OCI-LY7 (cell line): ENCODE data around the gene RPA3. TPM values are rescaled to one million over a fixed set of nuclear protein-coding genes. Genes with fewer than 3 reads are reported as not detected.

ENCODE experiments used
- BruUV-seq: library from RNA; stranded (reverse); fragments of 400-500 nt; replicated peaks from 2 replicates; lab custom pipeline; 2021; lab: Mats Ljungman, UMichigan
- CTCF ChIA-PET: fragments of 300-600 bp; sonication (Branson Sonifier 250); formaldehyde crosslinking; loops from one replicate; lab custom pipeline; 2022; ENCODE audit warnings: antibody characterized with exemption; ENCODE audit not compliant: unreplicated experiment; lab: Charles Lee
- POLR2A ChIA-PET: fragments of 300-600 bp; sonication (Branson Sonifier 250); formaldehyde crosslinking; loops from one replicate; lab custom pipeline; 2022; ENCODE audit warnings: antibody characterized with exemption; lab: Charles Lee
- DNase-seq: peaks from one replicate; pipeline ENCODE4 v3.0.0-alpha.2; 2015; ENCODE audit warnings: low spot score
- H2AFZ ChIP-seq: fragments of 200-600 bp; sonication (generic), shearing (Covaris generic); 2 replicates; pipeline ENCODE4 v1.6.1; 2014; ENCODE audit warnings: mild to moderate bottlenecking, antibody characterized with exemption, low read length, moderate library complexity
- H3K27ac ChIP-seq: fragments of 200-600 bp; sonication (generic); 2 replicates; pipeline ENCODE4 v1.5.1; 2014; ENCODE audit warnings: mixed run types, low read depth, mild to moderate bottlenecking, moderate library complexity, low read length, inconsistent platforms; ENCODE audit not compliant: poor library complexity, severe bottlenecking
- H3K36me3 ChIP-seq: fragments of 200-600 bp; sonication (generic); 2 replicates; pipeline ENCODE4 v1.6.1; 2014; ENCODE audit warnings: mild to moderate bottlenecking, antibody characterized with exemption, low read length, moderate library complexity, mixed read lengths; ENCODE audit not compliant: insufficient read depth
- H3K4me1 ChIP-seq: fragments of 200-600 bp; sonication (generic); 2 replicates; pipeline ENCODE4 v1.5.1; 2014; ENCODE audit warnings: mild to moderate bottlenecking, low read length; ENCODE audit not compliant: insufficient read depth, poor library complexity, severe bottlenecking
- H3K4me2 ChIP-seq: fragments of 200-600 bp; sonication (generic); 2 replicates; pipeline ENCODE4 v1.6.1; 2014; ENCODE audit warnings: mild to moderate bottlenecking, low read length
- H3K4me3 ChIP-seq: fragments of 200-600 bp; sonication (generic); 2 replicates; pipeline ENCODE4 v1.5.1; 2014; ENCODE audit warnings: mild to moderate bottlenecking, low read depth, low read length; ENCODE audit not compliant: poor library complexity, severe bottlenecking
- H3K79me2 ChIP-seq: fragments of 200-600 bp; sonication (generic); 2 replicates; pipeline ENCODE4 v1.6.1; 2016; ENCODE audit warnings: low read depth, mild to moderate bottlenecking, low read length, moderate library complexity, mixed read lengths; ENCODE audit not compliant: insufficient read depth
- H3K9me2 ChIP-seq: fragments of 200-600 bp; sonication (generic); 2 replicates; pipeline ENCODE4 v1.6.1; 2016; ENCODE audit warnings: mild to moderate bottlenecking, low read length, mixed read lengths; ENCODE audit not compliant: insufficient read depth
- H3K9me3 ChIP-seq: fragments of 200-600 bp; sonication (generic); 2 replicates; pipeline ENCODE4 v1.6.1; 2014; ENCODE audit warnings: mild to moderate bottlenecking, mixed run types, low read length, mixed read lengths
- H4K20me1 ChIP-seq: fragments of 200-600 bp; sonication (generic); 2 replicates; pipeline ENCODE4 v1.6.1; 2014; ENCODE audit warnings: mild to moderate bottlenecking, antibody characterized with exemption, low read length, moderate library complexity, mixed read lengths; ENCODE audit not compliant: insufficient read depth
- CTCF ChIP-seq: fragments of 200-600 bp; sonication (generic); conservative IDR thresholded peaks from 2 replicates; pipeline ENCODE4 v1.5.1; 2014; ENCODE audit warnings: mild to moderate bottlenecking, antibody characterized with exemption, low read length, moderate library complexity, mixed read lengths
- EZH2phosphoT487 ChIP-seq: fragments of 200-600 bp; sonication (generic); IDR thresholded peaks from 2 replicates; pipeline ENCODE4 v1.6.1; 2018; ENCODE audit warnings: low read depth, borderline replicate concordance, mild to moderate bottlenecking, mixed run types, antibody characterized with exemption, low read length, moderate library complexity, mixed read lengths
- intact Hi-C: fragments of 100-400 bp; cut with micrococcal nuclease; formaldehyde crosslinking; loops from one replicate; pipeline ENCODE4 v1.10.0; 2022; ENCODE audit not compliant: unreplicated experiment
- total RNA-seq, 2 experiments: library from RNA; depleted of rRNA in 1 of 2; stranded (reverse); fragments of >200 nt in 1 of 2; shearing (Covaris generic) in 1 of 2; gene quantifications; 2 replicates each; pipeline ENCODE4 v1.2.3, GENCODE V29; 2014 to 2022

RPA3 gene
- total RNA-seq, 2 experiments from 2014 or later: 66.3 to 111 TPM

GRCh38 chr7:7665031-7665430 is 53.4 kb downstream of the RPA3 start:
- no TSS peak for BruUV-seq
- no peaks in the 10 kb centered on the region for H3K4me1 ChIP-seq
- no peak overlapping the region for H2AFZ ChIP-seq
- H3K9me3 ChIP-seq: no peaks in the 10 kb centered on the region
- H3K79me2 ChIP-seq: no peaks in the 10 kb centered on the region
- no peaks in the 10 kb centered on the region for H4K20me1 ChIP-seq
- ChIA-PET CTCF (no interaction called here), POLR2A (no interaction called here)
- intact Hi-C loops: no loop called here
- TF ChIP-seq EZH2phosphoT487 (no peak), CTCF (no peak)
- no peak overlapping the region for H3K4me2 ChIP-seq
- H3K4me3 ChIP-seq: no peak overlapping the region
- DNase-seq: no peak
- no peak overlapping the region for H3K27ac ChIP-seq
- no peaks in the 10 kb centered on the region for H3K9me2 ChIP-seq
- no peaks in the 10 kb centered on the region for H3K36me3 ChIP-seq

GRCh38 chr7:7664291-7664690 is 54.1 kb downstream of the RPA3 start:
- CTCF ChIA-PET: no interaction called here

More at GRCh38 chr7:7664291-7664690, 54.1 kb downstream of the RPA3 start:
- no peak overlapping the region for H2AFZ ChIP-seq
- no peak overlapping the region for H3K4me3 ChIP-seq
- no peak for DNase-seq
- BruUV-seq: no TSS peak
- POLR2A ChIA-PET: interaction anchor here (0.8 to 1.0 kb wide), 2 partner anchors 19 to 24 kb away, joined by 3 to 4 read pairs; no protein-coding TSS in a partner anchor
- H4K20me1 ChIP-seq: no peaks in the 10 kb centered on the region
- H3K9me3 ChIP-seq: no peaks in the 10 kb centered on the region
- intact Hi-C loops: no loop called here
- no peaks in the 10 kb centered on the region for H3K79me2 ChIP-seq
- TF ChIP-seq CTCF (no peak), EZH2phosphoT487 (no peak)
- no peaks in the 10 kb centered on the region for H3K36me3 ChIP-seq
- no peaks in the 10 kb centered on the region for H3K4me1 ChIP-seq
- no peaks in the 10 kb centered on the region for H3K9me2 ChIP-seq
- H3K27ac ChIP-seq: no peak overlapping the region
- no peak overlapping the region for H3K4me2 ChIP-seq
